ENCODE measurements around the gene GCNT1.
"Not testable (repeated sequence)": the region's sequence is repeated elsewhere in the genome, so short reads cannot be mapped to it uniquely, and the experiment has no call there.

GCNT1 gene

GRCh38 chr9:76493496-76493895 lies 34.5 kb downstream of the GCNT1 start:
- DNase-seq, result not testable (repeated sequence)

- no peak for DNase-seq
Measured at GRCh38 chr9:76500061-76500460, 41.1 kb downstream of the GCNT1 start.

GRCh38 chr9:76502746-76503145 lies 43.8 kb downstream of the GCNT1 start:
- no peak for DNase-seq

GRCh38 chr9:76510041-76510440 lies 51.1 kb downstream of the GCNT1 start:
- DNase-seq, result no peak

- DNase-seq, result no peak
Measured at GRCh38 chr9:76510446-76510845, 51.5 kb downstream of the GCNT1 start.

- DNase-seq, result no peak
Measured at GRCh38 chr9:76512826-76513225, 53.8 kb downstream of the GCNT1 start.

GRCh38 chr9:76516350-76516749 lies 57.4 kb downstream of the GCNT1 start:
- DNase-seq, result peak; percentile 11

- no peak for DNase-seq
Measured at GRCh38 chr9:76516871-76517270, 57.9 kb downstream of the GCNT1 start.

GRCh38 chr9:76519075-76519835 lies 60.3 kb downstream of the GCNT1 start:
- no peak for DNase-seq

- DNase-seq, result no peak
Measured at GRCh38 chr9:76521244-76521681, 62.3 kb downstream of the GCNT1 start.

- DNase-seq, result no peak
Measured at GRCh38 chr9:76521906-76522305, 62.9 kb downstream of the GCNT1 start.

- DNase-seq, result not testable (repeated sequence)
Measured at GRCh38 chr9:76523617-76524200, 64.7 kb downstream of the GCNT1 start.

GRCh38 chr9:76525196-76525595 lies 66.2 kb downstream of the GCNT1 start:
- no peak for DNase-seq

- DNase-seq, result no peak
Measured at GRCh38 chr9:76526026-76526425, 67.0 kb downstream of the GCNT1 start.

- DNase-seq, result no peak
Measured at GRCh38 chr9:76528056-76528455, 69.1 kb downstream of the GCNT1 start.

- no peak for DNase-seq
Measured at GRCh38 chr9:76528642-76529190, 69.7 kb downstream of the GCNT1 start.

GRCh38 chr9:76529653-76530052 lies 70.7 kb downstream of the GCNT1 start:
- no peak for DNase-seq

- no peak for DNase-seq
Measured at GRCh38 chr9:76530458-76531110, 71.6 kb downstream of the GCNT1 start.

- no peak for DNase-seq
Measured at GRCh38 chr9:76531231-76531780, 72.3 kb downstream of the GCNT1 start.

- DNase-seq, result peak; percentile 11
Measured at GRCh38 chr9:76532877-76533276, 73.9 kb downstream of the GCNT1 start.

- no peak for DNase-seq
Measured at GRCh38 chr9:76534026-76534425, 75.0 kb downstream of the GCNT1 start.

- DNase-seq, result no peak
Measured at GRCh38 chr9:76537150-76537646, 78.2 kb downstream of the GCNT1 start.

GRCh38 chr9:76539180-76539579 lies 80.2 kb downstream of the GCNT1 start:
- no peak for DNase-seq

All from activated CD4-positive, alpha-beta T cell treated with anti-CD3 and anti-CD28 coated beads for 48 hours (primary cell).